ENCODE data around the gene RNU5D-1. TPM values are rescaled to one million over a fixed set of nuclear protein-coding genes. Genes with fewer than 3 reads are reported as not detected.
"Not testable (repeated sequence)": the region's sequence is repeated elsewhere in the genome, so short reads cannot be mapped to it uniquely, and the experiment has no call there.

Gene RNU5D-1
- total RNA-seq, 2 donors from 2014 or later = not detected

GRCh38 chr1:44739307-44740178 lies 8.6 kb upstream of the RNU5D-1 start, which contains the start of gene KIF2C:
Gene KIF2C (plus strand): TSS chr1:44739837. CDS start chr1:44739933, 96 bp downstream.
- DNase-seq = peak; percentile 98
- peak within 1 kb of the TSS; percentile 50 for H3K4me3 ChIP-seq
- intact Hi-C loops (cut with DNase I) = no loop called here
- H3K27ac ChIP-seq = peak within 1 kb of the TSS; percentile 87
- H3K9me3 ChIP-seq = no peaks in the 10 kb centered on the region
- TF ChIP-seq, protein P1, sequence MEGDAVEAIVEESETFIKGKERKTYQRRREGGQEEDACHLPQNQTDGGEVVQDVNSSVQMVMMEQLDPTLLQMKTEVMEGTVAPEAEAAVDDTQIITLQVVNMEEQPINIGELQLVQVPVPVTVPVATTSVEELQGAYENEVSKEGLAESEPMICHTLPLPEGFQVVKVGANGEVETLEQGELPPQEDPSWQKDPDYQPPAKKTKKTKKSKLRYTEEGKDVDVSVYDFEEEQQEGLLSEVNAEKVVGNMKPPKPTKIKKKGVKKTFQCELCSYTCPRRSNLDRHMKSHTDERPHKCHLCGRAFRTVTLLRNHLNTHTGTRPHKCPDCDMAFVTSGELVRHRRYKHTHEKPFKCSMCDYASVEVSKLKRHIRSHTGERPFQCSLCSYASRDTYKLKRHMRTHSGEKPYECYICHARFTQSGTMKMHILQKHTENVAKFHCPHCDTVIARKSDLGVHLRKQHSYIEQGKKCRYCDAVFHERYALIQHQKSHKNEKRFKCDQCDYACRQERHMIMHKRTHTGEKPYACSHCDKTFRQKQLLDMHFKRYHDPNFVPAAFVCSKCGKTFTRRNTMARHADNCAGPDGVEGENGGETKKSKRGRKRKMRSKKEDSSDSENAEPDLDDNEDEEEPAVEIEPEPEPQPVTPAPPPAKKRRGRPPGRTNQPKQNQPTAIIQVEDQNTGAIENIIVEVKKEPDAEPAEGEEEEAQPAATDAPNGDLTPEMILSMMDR (IDR thresholded peaks at IDR 0.05) = no peak
- peaks cover 5% of the 10 kb centered on the region for H3K4me1 ChIP-seq
- H3K9ac ChIP-seq (ENCODE audit: low read depth in 2 of 2, low read length in 2 of 2) = peak within 1 kb of the TSS; percentile 31 to 82
- no peaks in the 10 kb centered on the region for H3K27me3 ChIP-seq
- no peaks in the 10 kb centered on the region for H3K36me3 ChIP-seq

DNA sequence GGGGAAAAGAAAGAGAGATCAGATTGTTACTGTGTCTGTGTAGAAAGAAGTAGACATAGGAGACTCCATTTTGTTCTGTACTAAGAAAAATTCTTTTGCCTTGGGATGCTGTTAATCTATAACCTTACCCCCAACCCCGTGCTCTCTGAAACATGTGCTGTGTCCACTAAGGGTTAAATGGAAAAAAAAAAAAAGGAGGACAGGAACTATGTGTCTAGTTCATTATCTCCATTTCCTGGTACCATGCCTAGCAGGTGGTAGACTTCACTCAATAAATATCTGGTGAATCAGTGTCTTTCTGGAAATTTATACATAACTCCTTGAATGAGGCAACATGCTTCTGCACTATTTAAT lies 8.0 kb upstream of the RNU5D-1 start:
- H3K9ac ChIP-seq (ENCODE audit: low read depth in 2 of 2, low read length in 2 of 2) = peak overlapping the region; percentile 31 to 82
- intact Hi-C loops (cut with DNase I) = not testable (repeated sequence)

GRCh38 chr1:44735992-44736391 lies 5.0 kb upstream of the RNU5D-1 start:
- TF ChIP-seq, protein P1 (IDR thresholded peaks at IDR 0.05) = no peak
- DNase-seq = no peak
- Histone ChIP-seq H3K4me1 (peaks cover 5% of the 10 kb centered on the region), H3K4me3 (no peak overlapping the region), H3K27ac (no peak overlapping the region), H3K9me3 (no peaks in the 10 kb centered on the region), H3K9ac (ENCODE audit: low read depth in 2 of 2, low read length in 2 of 2) (no peak overlapping the region), H3K36me3 (no peaks in the 10 kb centered on the region), H3K27me3 (no peaks in the 10 kb centered on the region)
- intact Hi-C loops (cut with DNase I) = no loop called here

More for the DNA sequence above, 8.0 kb upstream of the RNU5D-1 start:
- not testable (repeated sequence) for DNase-seq, H3K9me3 ChIP-seq, H3K4me1 ChIP-seq, H3K36me3 ChIP-seq, H3K27me3 ChIP-seq
- H3K27ac ChIP-seq = peak overlapping the region; percentile 87
- peak overlapping the region; percentile 50 for H3K4me3 ChIP-seq

DNA sequence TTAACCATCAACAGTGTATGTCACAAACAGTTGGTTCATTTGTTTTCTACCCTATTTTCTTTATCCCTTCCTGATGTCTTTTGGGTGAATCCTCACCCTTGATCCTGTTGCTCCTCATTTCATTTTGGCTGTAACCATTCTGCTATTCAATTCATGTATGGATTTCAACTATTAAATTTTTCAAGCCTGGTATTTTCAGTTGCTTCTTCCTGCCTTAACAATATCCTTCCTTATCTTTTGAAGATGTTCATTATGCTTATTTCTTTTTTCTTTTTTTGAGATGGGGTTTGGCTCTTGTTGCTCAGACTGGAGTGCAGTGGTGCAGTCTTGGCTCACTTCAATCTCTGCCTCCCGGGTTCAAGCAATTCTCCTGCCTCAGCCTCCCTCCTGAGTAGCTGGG lies 2.8 kb upstream of the RNU5D-1 start:
- H3K27me3 ChIP-seq = no peaks in the 10 kb centered on the region
- H3K4me1 ChIP-seq = no peaks in the 10 kb centered on the region
- TF ChIP-seq, protein P1 (IDR thresholded peaks at IDR 0.05) = no peak
- no peak overlapping the region for H3K27ac ChIP-seq
- H3K4me3 ChIP-seq = no peak overlapping the region
- intact Hi-C loops (cut with DNase I) = no loop called here
- no peaks in the 10 kb centered on the region for H3K9me3 ChIP-seq
- DNase-seq = no peak
- H3K9ac ChIP-seq (ENCODE audit: low read depth in 2 of 2, low read length in 2 of 2) = no peak overlapping the region
- no peaks in the 10 kb centered on the region for H3K36me3 ChIP-seq

DNA sequence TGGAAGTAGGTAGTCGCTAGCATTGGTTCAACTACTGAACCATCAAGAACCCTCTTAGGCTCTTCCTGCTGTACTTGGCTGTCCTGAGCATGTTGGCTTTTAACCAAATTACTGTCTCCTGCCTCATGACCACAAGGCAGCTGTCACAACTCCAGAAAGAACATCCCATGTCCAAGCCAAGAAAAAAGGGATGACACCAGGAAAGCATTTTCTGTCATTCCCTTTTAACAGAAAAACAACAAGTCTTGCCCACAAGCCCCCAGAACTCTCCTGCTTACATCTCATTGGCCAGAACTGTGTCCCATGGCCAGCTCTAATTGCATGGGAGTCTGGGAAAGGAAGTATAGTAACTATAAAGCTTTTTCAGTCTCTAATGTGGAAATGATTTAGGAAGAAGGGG lies 2.4 kb upstream of the RNU5D-1 start:
- no peak overlapping the region for H3K27ac ChIP-seq
- no peaks in the 10 kb centered on the region for H3K4me1 ChIP-seq
- no peak overlapping the region for H3K4me3 ChIP-seq
- H3K27me3 ChIP-seq = no peaks in the 10 kb centered on the region
- DNase-seq = no peak
- H3K9me3 ChIP-seq = no peaks in the 10 kb centered on the region
- TF ChIP-seq, protein P1 (IDR thresholded peaks at IDR 0.05) = no peak
- no peak overlapping the region for H3K9ac ChIP-seq (ENCODE audit: low read depth in 2 of 2, low read length in 2 of 2)
- no peaks in the 10 kb centered on the region for H3K36me3 ChIP-seq
- intact Hi-C loops (cut with DNase I) = no loop called here
